ENCODE measurements around the gene PSMD1.

Gene PSMD1

DNA sequence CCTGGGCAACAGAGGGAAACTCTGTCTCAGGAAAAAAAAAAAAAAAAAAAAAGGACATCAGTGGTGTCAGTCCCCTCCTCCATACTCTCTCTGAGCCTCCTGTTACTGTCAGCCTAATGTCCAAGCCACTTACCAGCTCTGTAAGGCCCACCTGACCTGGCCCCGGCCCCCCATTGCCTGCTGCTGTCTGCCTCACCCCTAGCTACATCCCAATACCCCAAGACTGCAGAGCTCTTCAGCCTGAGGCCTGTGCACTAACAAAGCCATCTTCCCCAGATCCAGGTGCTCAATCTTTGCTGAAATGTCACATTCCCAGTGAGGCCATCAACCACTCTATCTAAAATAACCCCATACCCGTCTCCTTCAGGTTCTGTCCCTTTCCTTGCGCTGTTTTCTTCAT, 147.5 kb downstream of the PSMD1 start:
- peaks cover 19% of the 10 kb centered on the region for H3K27me3 Mint-ChIP-seq
- H3K36me3 Mint-ChIP-seq (ENCODE audit: low read depth): no peaks in the 10 kb centered on the region
- peaks cover 14% of the 10 kb centered on the region for H3K4me1 Mint-ChIP-seq (ENCODE audit: low read depth)
- H3K27ac Mint-ChIP-seq: no peak overlapping the region
- intact Hi-C loops (cut with micrococcal nuclease): no loop called here
- no peaks in the 10 kb centered on the region for H3K9me3 Mint-ChIP-seq
- no peak overlapping the region for H3K4me3 Mint-ChIP-seq

DNA sequence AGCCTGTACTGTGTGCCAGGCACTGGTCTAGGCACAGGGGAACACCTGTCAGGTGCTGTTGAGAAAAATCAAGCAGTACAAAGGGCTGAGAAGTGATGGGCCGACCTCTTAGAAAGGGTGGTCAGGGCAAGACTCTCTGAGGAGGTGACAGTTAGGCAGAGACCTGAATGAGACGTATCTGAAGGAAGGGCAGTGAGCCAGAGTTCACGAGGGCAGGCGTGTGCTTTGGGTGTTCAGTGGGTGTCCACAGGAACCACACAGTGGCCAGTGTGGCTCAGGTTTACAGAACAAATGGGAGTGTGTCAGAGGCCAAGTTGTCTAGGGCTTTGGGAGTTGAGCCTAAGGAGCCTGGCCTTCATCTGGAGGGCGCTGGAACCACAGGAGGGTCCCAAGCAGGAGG, 147.9 kb downstream of the PSMD1 start:
- Mint-ChIP-seq H3K4me1 (ENCODE audit: low read depth) (peaks cover 13% of the 10 kb centered on the region), H3K27me3 (peaks cover 17% of the 10 kb centered on the region), H3K27ac (no peak overlapping the region), H3K36me3 (ENCODE audit: low read depth) (no peaks in the 10 kb centered on the region), H3K4me3 (no peak overlapping the region), H3K9me3 (no peaks in the 10 kb centered on the region)
- intact Hi-C loops (cut with micrococcal nuclease): no loop called here

DNA sequence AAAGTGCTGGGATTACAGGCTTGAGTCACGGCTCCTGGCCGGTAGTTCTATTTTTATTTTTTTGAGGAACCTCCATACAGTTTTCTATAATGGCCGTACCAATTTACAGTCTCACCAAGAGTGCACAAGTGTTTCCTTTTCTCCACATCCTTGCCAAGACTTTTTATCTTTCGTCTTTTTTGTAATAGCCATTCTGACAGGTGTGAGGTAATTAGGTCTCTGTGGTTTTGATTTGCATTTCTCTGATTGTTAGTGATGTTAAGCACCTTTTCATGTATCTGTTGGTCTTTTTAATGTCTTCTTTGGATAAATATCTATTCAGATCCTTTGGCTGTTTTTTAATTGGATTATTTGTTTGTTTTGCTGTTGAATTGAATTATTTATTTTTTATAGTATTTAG, 151.1 kb downstream of the PSMD1 start:
- no peak overlapping the region for H3K27ac Mint-ChIP-seq
- no peak overlapping the region for H3K4me3 Mint-ChIP-seq
- no peaks in the 10 kb centered on the region for H3K9me3 Mint-ChIP-seq
- peaks cover 13% of the 10 kb centered on the region for H3K4me1 Mint-ChIP-seq (ENCODE audit: low read depth)
- H3K27me3 Mint-ChIP-seq: no peaks in the 10 kb centered on the region
- intact Hi-C loops (cut with micrococcal nuclease): no loop called here
- H3K36me3 Mint-ChIP-seq (ENCODE audit: low read depth): no peaks in the 10 kb centered on the region

DNA sequence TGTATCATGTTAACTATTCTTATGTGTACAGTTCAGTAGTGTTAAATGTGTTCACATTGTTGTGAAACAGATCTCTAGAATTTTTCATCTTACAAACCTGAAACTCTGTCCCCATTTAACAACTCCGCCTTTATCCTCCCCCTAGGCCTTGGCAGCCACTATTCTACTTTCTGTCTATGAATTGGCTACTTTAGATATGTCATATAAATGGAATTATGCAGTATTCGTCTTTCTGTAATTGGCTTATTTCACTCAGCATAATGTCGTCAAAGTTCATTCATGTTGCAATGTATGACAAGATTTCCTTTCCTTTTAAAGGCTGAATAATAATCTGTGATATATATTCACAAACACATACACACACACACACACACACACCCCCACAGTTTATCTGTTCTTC, 154.1 kb downstream of the PSMD1 start:
- H3K27ac Mint-ChIP-seq: no peak overlapping the region
- intact Hi-C loops (cut with micrococcal nuclease): no loop called here
- peaks cover 2% of the 10 kb centered on the region for H3K27me3 Mint-ChIP-seq
- peaks cover 8% of the 10 kb centered on the region for H3K4me1 Mint-ChIP-seq (ENCODE audit: low read depth)
- H3K4me3 Mint-ChIP-seq: no peak overlapping the region
- no peaks in the 10 kb centered on the region for H3K9me3 Mint-ChIP-seq
- H3K36me3 Mint-ChIP-seq (ENCODE audit: low read depth): no peaks in the 10 kb centered on the region

DNA sequence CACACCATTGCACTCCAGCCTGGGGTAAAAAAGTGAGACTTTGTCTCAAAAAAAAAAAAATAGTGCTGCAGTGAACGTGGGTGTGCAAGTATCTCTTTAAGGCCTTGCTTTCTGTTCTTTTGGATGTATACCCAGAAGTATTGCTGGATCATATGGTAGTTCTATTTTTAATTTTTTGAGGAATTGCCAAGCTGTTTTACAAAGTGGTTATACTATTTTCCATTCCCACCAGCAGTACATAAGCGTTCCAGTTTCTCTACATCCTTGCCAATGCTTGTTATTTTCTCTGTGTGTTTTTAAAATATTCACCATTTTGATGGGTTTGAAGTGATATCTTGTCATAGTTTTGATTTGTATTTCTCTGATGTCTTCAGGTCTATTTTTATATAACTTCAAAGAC, 154.8 kb downstream of the PSMD1 start:
- Mint-ChIP-seq H3K36me3 (ENCODE audit: low read depth) (no peaks in the 10 kb centered on the region), H3K27me3 (peaks cover 2% of the 10 kb centered on the region), H3K4me1 (ENCODE audit: low read depth) (peaks cover 8% of the 10 kb centered on the region), H3K9me3 (no peaks in the 10 kb centered on the region), H3K27ac (no peak overlapping the region), H3K4me3 (no peak overlapping the region)
- intact Hi-C loops (cut with micrococcal nuclease): no loop called here

DNA sequence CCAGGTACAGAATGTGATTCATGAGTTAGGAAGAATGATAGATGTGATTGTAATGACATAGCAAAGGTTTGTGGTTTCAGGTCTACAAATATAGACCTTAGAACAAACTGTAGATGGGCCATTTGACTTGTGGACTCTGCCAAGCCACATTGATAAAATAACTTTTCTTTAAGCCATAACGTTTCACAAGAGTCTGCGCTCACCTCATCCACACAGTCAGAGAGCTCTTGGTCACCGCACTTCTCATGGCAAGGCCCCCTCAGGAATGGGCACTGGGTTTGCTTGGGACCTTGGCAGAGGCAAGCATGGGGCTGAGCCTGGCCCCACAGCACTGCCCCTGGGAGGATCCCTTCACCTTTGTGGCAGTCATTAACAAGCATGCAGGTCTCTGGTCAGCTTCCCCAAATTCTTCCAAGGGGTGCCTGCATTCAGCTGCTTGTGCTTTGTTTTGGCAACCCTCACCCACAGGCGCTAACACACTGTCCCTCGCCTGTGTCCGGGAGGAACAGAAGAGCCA, 155.7 kb downstream of the PSMD1 start:
- intact Hi-C loops (cut with micrococcal nuclease): no loop called here
- no peaks in the 10 kb centered on the region for H3K9me3 Mint-ChIP-seq
- H3K27me3 Mint-ChIP-seq: peaks cover 2% of the 10 kb centered on the region
- H3K4me3 Mint-ChIP-seq: no peak overlapping the region
- H3K36me3 Mint-ChIP-seq (ENCODE audit: low read depth): no peaks in the 10 kb centered on the region
- peaks cover 8% of the 10 kb centered on the region for H3K4me1 Mint-ChIP-seq (ENCODE audit: low read depth)
- H3K27ac Mint-ChIP-seq: no peak overlapping the region

DNA sequence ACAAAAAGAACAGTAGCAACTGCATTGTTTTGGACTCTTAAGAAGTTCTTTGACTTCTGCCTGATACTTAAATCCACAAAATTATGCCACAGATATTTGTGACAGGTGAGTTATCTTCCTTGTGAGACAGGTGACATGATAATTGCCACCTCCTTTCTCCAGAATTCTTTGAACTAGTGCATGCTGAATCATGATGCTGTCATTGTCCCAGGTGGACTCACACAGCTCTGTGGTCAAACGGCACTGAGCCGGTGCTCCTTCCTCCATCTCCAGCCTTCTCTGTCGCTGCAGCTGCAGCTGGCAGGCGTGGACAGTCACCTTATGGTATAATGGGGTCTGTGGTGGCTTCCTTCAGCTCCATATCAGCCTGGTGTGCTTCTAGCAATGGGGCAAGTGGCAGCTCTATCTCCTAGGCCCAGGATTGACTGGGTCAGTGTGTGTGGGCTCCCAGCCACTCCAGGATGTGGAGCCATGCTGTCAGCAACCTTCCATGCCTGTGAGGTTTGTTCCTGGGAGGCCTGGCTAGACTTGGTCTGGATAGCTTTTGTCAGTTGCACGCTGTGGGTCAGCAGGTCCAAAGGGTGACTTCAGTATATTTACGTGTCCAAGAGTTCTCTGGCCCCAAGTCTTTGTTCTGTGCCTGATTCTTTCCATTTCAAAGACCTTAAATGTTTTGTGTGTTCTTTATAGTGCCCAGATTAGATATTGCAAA, 157.4 kb downstream of the PSMD1 start:
- no peak overlapping the region for H3K4me3 Mint-ChIP-seq
- H3K9me3 Mint-ChIP-seq: no peaks in the 10 kb centered on the region
- no peaks in the 10 kb centered on the region for H3K36me3 Mint-ChIP-seq (ENCODE audit: low read depth)
- no peaks in the 10 kb centered on the region for H3K4me1 Mint-ChIP-seq (ENCODE audit: low read depth)
- intact Hi-C loops (cut with micrococcal nuclease): no loop called here
- peaks cover 2% of the 10 kb centered on the region for H3K27me3 Mint-ChIP-seq
- no peak overlapping the region for H3K27ac Mint-ChIP-seq

DNA sequence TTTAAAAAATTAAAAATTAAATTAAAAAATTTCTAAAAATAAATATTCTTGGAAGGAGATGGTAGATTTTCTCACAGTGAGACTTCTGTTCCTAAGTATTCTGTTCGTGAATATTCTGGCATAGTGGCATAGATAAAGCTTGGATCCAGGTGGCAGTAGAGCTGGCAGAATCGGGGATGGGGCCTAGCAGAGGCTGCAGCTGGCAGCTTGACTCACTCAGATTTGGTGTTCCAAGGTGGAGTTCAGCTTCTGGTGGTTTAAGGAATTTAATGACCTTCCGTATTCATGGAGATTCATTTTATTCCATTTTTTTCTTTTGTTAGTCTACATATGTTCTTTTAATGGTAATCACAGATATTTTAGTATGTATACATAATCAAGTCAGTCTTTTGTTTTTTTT, 161.7 kb downstream of the PSMD1 start:
- peaks cover 2% of the 10 kb centered on the region for H3K27me3 Mint-ChIP-seq
- no peak overlapping the region for H3K4me3 Mint-ChIP-seq
- H3K4me1 Mint-ChIP-seq (ENCODE audit: low read depth): no peaks in the 10 kb centered on the region
- no peaks in the 10 kb centered on the region for H3K36me3 Mint-ChIP-seq (ENCODE audit: low read depth)
- no peak overlapping the region for H3K27ac Mint-ChIP-seq
- H3K9me3 Mint-ChIP-seq: no peaks in the 10 kb centered on the region
- intact Hi-C loops (cut with micrococcal nuclease): no loop called here

DNA sequence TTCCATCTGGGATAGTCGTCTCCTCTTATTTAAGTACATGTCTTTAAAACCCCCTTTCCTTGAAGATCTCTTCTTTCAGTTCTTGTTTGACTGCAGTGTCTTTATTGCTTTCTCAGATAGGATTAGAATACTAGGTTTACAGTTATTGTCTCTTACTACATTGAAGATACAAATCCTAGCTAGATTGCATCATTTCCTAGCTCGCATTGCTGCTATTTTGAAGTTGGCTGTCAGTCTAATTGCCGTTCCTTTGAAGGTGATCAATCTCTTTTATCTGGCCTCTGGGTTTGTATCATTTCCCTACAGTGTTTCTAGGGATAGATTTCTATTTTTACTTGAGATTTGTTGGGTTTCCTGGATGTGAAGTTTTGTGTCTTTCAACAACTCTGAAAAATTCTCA, 162.6 kb downstream of the PSMD1 start:
- Mint-ChIP-seq H3K27ac (no peak overlapping the region), H3K27me3 (peaks cover 2% of the 10 kb centered on the region), H3K36me3 (ENCODE audit: low read depth) (no peaks in the 10 kb centered on the region), H3K4me1 (ENCODE audit: low read depth) (no peaks in the 10 kb centered on the region), H3K9me3 (no peaks in the 10 kb centered on the region), H3K4me3 (no peak overlapping the region)
- intact Hi-C loops (cut with micrococcal nuclease): no loop called here

DNA sequence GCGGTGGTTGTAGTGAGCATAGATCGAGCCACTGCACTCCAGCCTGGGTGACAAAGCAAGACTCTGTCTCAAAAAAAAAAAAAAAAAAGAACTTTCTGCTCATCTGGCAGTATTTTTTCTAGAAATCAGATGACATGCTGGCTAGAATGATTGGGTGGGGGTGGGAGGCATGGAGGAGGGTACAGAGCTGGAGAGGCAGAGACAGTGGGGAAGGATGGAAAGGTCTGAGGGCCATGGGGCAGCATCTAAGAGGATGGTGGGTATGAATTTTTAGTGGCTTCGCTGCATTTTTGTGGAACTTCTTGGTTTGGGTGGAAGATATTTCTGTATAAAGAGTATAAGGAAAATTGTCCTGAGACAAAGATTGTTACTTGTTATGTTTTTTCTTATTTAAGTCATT, 165.1 kb downstream of the PSMD1 start:
- H3K4me3 Mint-ChIP-seq: no peak overlapping the region
- intact Hi-C loops (cut with micrococcal nuclease): no loop called here
- peak overlapping the region; percentile 24 for H3K27ac Mint-ChIP-seq
- no peaks in the 10 kb centered on the region for H3K9me3 Mint-ChIP-seq
- H3K4me1 Mint-ChIP-seq (ENCODE audit: low read depth): no peaks in the 10 kb centered on the region
- H3K27me3 Mint-ChIP-seq: no peaks in the 10 kb centered on the region
- H3K36me3 Mint-ChIP-seq (ENCODE audit: low read depth): no peaks in the 10 kb centered on the region
